ENCODE data around the gene DTX1.

DTX1 gene

DNA sequence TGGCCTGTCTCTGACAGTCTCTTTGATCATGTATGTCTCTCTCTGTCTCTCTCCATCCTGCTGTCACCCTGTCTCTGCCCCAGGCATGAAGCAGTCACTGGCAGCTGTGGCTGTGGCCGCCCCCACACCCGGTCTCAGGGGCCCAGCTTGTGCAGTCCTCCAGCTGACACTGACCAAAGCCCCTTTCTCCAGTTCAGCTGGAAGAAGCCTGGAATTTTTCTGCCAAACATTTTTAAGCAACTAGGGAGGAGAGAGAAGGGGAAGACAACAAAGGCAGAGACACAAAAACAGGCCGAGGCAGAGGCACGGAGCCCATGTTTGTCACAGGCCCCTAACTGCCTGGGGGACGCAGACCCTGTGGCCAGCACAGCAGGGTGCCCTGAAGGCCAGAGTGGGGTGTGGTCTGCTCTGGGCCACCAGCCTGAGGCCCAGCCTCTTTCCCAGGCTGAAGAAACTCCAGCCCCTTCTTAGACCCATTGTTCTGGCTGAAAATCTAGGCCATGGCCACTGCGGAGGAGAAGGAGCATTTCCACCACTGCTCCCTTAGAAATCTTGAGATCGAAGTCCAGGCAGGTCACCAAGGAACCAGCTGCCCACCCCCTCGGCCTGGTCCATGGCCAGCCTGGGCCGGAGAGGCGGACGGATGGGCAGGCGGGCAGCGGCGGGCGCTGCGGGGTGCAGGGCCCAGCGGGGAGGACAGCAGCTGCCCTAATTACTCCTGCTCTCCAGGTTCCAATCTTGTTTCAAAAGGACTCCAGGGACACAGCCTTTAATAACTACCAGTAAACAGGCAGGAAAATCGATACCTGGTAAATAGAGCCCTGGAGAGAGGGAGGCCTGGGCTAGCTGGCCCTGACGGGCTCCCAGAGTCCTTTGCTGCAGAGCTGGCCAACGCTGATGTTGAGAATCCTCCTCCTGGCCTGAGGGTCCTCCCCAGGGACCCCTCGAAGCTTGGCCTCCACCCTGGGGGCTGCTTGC lies 14.9 kb downstream of the DTX1 start:
- no peak for TF ChIP-seq CTCF (IDR thresholded peaks at IDR 0.05; ENCODE audit: unreplicated experiment in 3 of 3)
- H3K27me3 Mint-ChIP-seq (ENCODE audit: low read depth) = peaks cover 51% of the 10 kb centered on the region
- H3K9me3 Mint-ChIP-seq = peaks cover 2% of the 10 kb centered on the region
- peaks cover 13% of the 10 kb centered on the region for H3K4me1 Mint-ChIP-seq
- no peak overlapping the region for H3K4me3 Mint-ChIP-seq
- peaks cover 5% of the 10 kb centered on the region for H3K36me3 Mint-ChIP-seq (ENCODE audit: low read depth)
- H3K27ac Mint-ChIP-seq = peak overlapping the region; percentile 41 to 78 (median 48)

DNA sequence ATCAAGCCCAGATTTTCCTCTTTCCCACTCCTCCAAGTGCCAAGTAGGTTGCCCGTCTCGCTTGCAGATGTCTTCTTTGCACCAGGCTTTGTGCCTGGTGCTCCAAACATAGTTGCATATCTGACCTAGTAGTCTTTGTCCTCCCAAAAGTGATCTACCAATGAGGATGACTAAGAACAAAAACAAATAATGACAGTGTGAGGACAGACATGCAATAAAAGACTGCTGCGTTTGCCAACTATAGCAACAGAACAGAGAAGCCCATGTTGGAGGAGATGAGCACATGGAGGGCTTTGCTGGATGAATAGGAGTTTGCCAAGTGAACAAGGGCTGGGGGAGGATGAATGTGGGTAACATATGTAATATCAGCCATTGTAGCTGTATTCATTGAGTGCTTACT lies 15.6 kb downstream of the DTX1 start:
- Mint-ChIP-seq H3K27ac (peak overlapping the region; percentile 41 to 78 (median 48)), H3K9me3 (peaks cover 2% of the 10 kb centered on the region), H3K4me3 (no peak overlapping the region), H3K36me3 (ENCODE audit: low read depth) (peaks cover 5% of the 10 kb centered on the region), H3K4me1 (peaks cover 13% of the 10 kb centered on the region), H3K27me3 (ENCODE audit: low read depth) (peaks cover 54% of the 10 kb centered on the region)
- no peak for TF ChIP-seq CTCF (IDR thresholded peaks at IDR 0.05; ENCODE audit: unreplicated experiment in 3 of 3)

- H3K27me3 Mint-ChIP-seq (ENCODE audit: low read depth) = peaks cover 56% of the 10 kb centered on the region
- H3K27ac Mint-ChIP-seq = no peak overlapping the region
- H3K9me3 Mint-ChIP-seq = peaks cover 2% of the 10 kb centered on the region
- H3K4me1 Mint-ChIP-seq = peaks cover 13% of the 10 kb centered on the region
- no peak overlapping the region for H3K4me3 Mint-ChIP-seq
- TF ChIP-seq CTCF (IDR thresholded peaks at IDR 0.05; ENCODE audit: unreplicated experiment in 3 of 3) = no peak
- peaks cover 5% of the 10 kb centered on the region for H3K36me3 Mint-ChIP-seq (ENCODE audit: low read depth)
These were observed 17.1 kb downstream of the DTX1 start for GRCh38 chr12:113073586-113073985.

DNA sequence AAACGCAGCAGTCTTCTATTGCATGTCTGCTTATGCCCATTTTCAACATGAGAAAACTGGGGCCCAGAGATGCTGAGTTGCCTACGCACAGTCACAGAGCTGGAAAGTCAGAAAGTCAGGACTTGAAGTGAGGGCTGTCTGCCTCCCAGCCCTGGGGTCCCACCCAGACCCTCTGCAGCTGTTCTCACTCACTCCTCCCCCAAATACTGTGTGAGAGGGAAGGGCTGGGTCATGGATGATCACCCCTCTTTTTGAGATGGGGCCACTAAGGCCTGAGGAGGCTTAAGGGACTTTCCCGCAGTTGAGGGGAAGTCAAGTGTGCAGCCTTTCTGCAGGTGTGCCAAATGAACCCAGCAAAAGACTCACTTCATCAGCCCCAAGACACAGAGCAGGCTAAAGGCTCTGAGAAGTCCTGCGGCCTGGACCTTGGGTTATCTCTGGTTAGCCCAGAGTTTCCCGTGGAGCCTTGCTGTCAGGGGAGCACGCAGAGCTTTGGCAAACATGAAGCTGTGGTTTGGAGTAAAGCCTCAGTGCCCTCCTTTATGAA lies 18.7 kb downstream of the DTX1 start:
- Mint-ChIP-seq H3K27ac (no peak overlapping the region), H3K36me3 (ENCODE audit: low read depth) (peaks cover 5% of the 10 kb centered on the region), H3K27me3 (ENCODE audit: low read depth) (peaks cover 69% of the 10 kb centered on the region)

DNA sequence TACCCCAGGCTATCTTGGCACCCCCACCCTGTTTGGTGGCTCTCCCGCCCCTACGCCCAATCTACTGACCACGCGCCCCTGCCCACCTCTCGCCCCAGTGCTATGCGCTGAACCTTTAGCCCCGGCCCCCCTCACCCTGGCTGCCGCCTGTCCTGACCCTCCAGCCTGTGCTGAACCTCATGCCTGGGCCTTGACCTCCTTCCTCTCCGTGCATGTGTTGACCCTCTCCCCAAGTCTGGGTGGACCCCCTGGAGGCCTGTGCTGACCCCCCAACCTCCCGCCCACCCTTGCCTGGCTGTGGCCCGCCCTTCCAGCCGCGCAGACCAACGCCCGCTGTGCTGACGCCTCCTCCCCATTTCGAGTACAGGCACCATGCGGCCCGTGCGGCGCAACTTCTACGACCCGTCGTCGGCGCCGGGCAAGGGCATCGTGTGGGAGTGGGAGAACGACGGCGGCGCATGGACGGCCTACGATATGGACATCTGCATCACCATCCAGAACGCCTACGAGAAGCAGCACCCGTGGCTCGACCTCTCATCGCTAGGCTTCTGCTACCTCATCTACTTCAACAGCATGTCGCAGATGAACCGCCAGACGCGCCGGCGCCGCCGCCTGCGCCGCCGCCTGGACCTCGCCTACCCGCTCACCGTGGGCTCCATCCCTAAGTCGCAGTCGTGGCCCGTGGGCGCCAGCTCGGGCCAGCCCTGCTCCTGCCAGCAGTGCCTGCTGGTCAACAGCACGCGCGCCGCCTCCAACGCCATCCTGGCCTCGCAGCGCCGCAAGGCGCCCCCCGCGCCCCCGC lies 20.7 kb downstream of the DTX1 start:
- H3K4me3 Mint-ChIP-seq = no peak overlapping the region
- H3K27me3 Mint-ChIP-seq (ENCODE audit: low read depth) = peaks cover 84% of the 10 kb centered on the region
- no peak overlapping the region for H3K27ac Mint-ChIP-seq
- TF ChIP-seq CTCF (IDR thresholded peaks at IDR 0.05; ENCODE audit: unreplicated experiment in 3 of 3) = no peak
- H3K9me3 Mint-ChIP-seq = no peaks in the 10 kb centered on the region
- H3K36me3 Mint-ChIP-seq (ENCODE audit: low read depth) = peaks cover 5% of the 10 kb centered on the region
- H3K4me1 Mint-ChIP-seq = peaks cover under 1% of the 10 kb centered on the region

More for the DNA sequence above, 18.7 kb downstream of the DTX1 start:
- peaks cover 13% of the 10 kb centered on the region for H3K4me1 Mint-ChIP-seq
- H3K9me3 Mint-ChIP-seq = peaks cover 2% of the 10 kb centered on the region
- H3K4me3 Mint-ChIP-seq = no peak overlapping the region
- no peak for TF ChIP-seq CTCF (IDR thresholded peaks at IDR 0.05; ENCODE audit: unreplicated experiment in 3 of 3)
